ENCODE data around the gene MPZ.

- TF ChIP-seq CTCF (IDR thresholded peaks at IDR 0.05; ENCODE audit: insufficient read depth, low read length, poor library complexity, severe bottlenecking), result no peak
- TF ChIP-seq EZH2phosphoT487 (conservative IDR thresholded peaks at IDR 0.05; ENCODE audit: low read length), result no peak
Observed at GRCh38 chr1:161307892-161308638, 1.7 kb downstream of the MPZ start.
